ENCODE results near the gene DIP2C.

The DIP2C gene

GRCh38 chr10:571688-572451 lies 117.6 kb downstream of the DIP2C start:
- no peak for DNase-seq (ENCODE audit: low spot score)

GRCh38 chr10:571166-571565 lies 118.3 kb downstream of the DIP2C start:
- no peak for DNase-seq (ENCODE audit: low spot score)

GRCh38 chr10:570628-571163 lies 118.8 kb downstream of the DIP2C start:
- no peak for DNase-seq (ENCODE audit: low spot score)

GRCh38 chr10:569961-570627 lies 119.4 kb downstream of the DIP2C start:
- DNase-seq (ENCODE audit: low spot score): no peak

GRCh38 chr10:568848-569247 lies 120.6 kb downstream of the DIP2C start:
- no peak for DNase-seq (ENCODE audit: low spot score)

- no peak for DNase-seq (ENCODE audit: low spot score)
These were observed 121.6 kb downstream of the DIP2C start for GRCh38 chr10:567869-568268.

- DNase-seq (ENCODE audit: low spot score): no peak
These were observed 123.1 kb downstream of the DIP2C start for GRCh38 chr10:566241-566885.

- no peak for DNase-seq (ENCODE audit: low spot score)
These were observed 123.8 kb downstream of the DIP2C start for GRCh38 chr10:565676-566075.

GRCh38 chr10:565146-565545 lies 124.3 kb downstream of the DIP2C start:
- DNase-seq (ENCODE audit: low spot score): no peak

GRCh38 chr10:563827-564226 lies 125.6 kb downstream of the DIP2C start:
- no peak for DNase-seq (ENCODE audit: low spot score)

GRCh38 chr10:562142-562541 lies 127.3 kb downstream of the DIP2C start:
- DNase-seq (ENCODE audit: low spot score): no peak

GRCh38 chr10:561721-562120 lies 127.7 kb downstream of the DIP2C start:
- DNase-seq (ENCODE audit: low spot score): no peak

GRCh38 chr10:560314-560992 lies 129.0 kb downstream of the DIP2C start:
- DNase-seq (ENCODE audit: low spot score): no peak

GRCh38 chr10:559767-560047 lies 129.8 kb downstream of the DIP2C start:
- DNase-seq (ENCODE audit: low spot score): no peak

- DNase-seq (ENCODE audit: low spot score): no peak
These were observed 130.3 kb downstream of the DIP2C start for GRCh38 chr10:558891-559766.

GRCh38 chr10:558364-558763 lies 131.1 kb downstream of the DIP2C start:
- no peak for DNase-seq (ENCODE audit: low spot score)

- DNase-seq (ENCODE audit: low spot score): no peak
These were observed 131.6 kb downstream of the DIP2C start for GRCh38 chr10:557792-558328.

GRCh38 chr10:556971-557637 lies 132.4 kb downstream of the DIP2C start:
- no peak for DNase-seq (ENCODE audit: low spot score)

GRCh38 chr10:555682-556350 lies 133.7 kb downstream of the DIP2C start:
- DNase-seq (ENCODE audit: low spot score): no peak

GRCh38 chr10:555281-555680 lies 134.2 kb downstream of the DIP2C start:
- DNase-seq (ENCODE audit: low spot score): no peak
